IPS-NIHi7 (cell line): Measurements from ENCODE around the gene GSX2.

Source experiments
- DNase-seq: peaks from one replicate; pipeline ENCODE4 v3.0.0; 2012; ENCODE audit warnings: mixed read lengths; ENCODE audit errors: extremely low spot score

The GSX2 gene

GRCh38 chr4:54077812-54078211 lies 22.2 kb upstream of the GSX2 start:
- DNase-seq, result no peak

- DNase-seq, result no peak
Observed at GRCh38 chr4:54082168-54082567, 17.8 kb upstream of the GSX2 start.

- no peak for DNase-seq
Observed at GRCh38 chr4:54085284-54085683, 14.7 kb upstream of the GSX2 start.

- DNase-seq, result no peak
Observed at GRCh38 chr4:54089875-54090274, 10.1 kb upstream of the GSX2 start.

- no peak for DNase-seq
Observed at GRCh38 chr4:54090404-54090803, 9.6 kb upstream of the GSX2 start.

- DNase-seq, result no peak
Observed at GRCh38 chr4:54090804-54091623, 8.9 kb upstream of the GSX2 start.

- peak; percentile 60 for DNase-seq
Observed at GRCh38 chr4:54091637-54092404, 8.1 kb upstream of the GSX2 start.

- no peak for DNase-seq
Observed at GRCh38 chr4:54092405-54093323, 7.3 kb upstream of the GSX2 start.

- DNase-seq, result peak; percentile 42
Observed at GRCh38 chr4:54093324-54094240, 6.4 kb upstream of the GSX2 start.

- DNase-seq, result no peak
Observed at GRCh38 chr4:54094451-54094850, 5.5 kb upstream of the GSX2 start.

- no peak for DNase-seq
Observed at GRCh38 chr4:54095110-54095825, 4.7 kb upstream of the GSX2 start.

- DNase-seq, result no peak
Observed at GRCh38 chr4:54096295-54096962, 3.5 kb upstream of the GSX2 start.

GRCh38 chr4:54097152-54097551 lies 2.8 kb upstream of the GSX2 start:
- no peak for DNase-seq

GRCh38 chr4:54098375-54098774 lies 1.6 kb upstream of the GSX2 start:
- no peak for DNase-seq

GRCh38 chr4:54099287-54099747 lies 646 bp upstream of the GSX2 start:
- DNase-seq, result no peak

GRCh38 chr4:54100595-54101189 lies 729 bp downstream of the GSX2 start:
- DNase-seq, result no peak

- DNase-seq, result no peak
Observed at GRCh38 chr4:54101190-54102041, 1.5 kb downstream of the GSX2 start.

- no peak for DNase-seq
Observed at GRCh38 chr4:54102531-54103106, 2.7 kb downstream of the GSX2 start.
